HG02840 (cell line): ENCODE results near the gene MACROH2A2.
A peak's percentile ranks its signal among the peaks of the same experiment; 100 is the strongest.

ENCODE experiments used
- ATAC-seq: cut with Tn5 transposase; IDR thresholded peaks from one replicate; pipeline ENCODE4 v1.9.1; 2021; ENCODE audit warnings: mild to moderate bottlenecking, moderate library complexity, moderate number of reproducible peaks; ENCODE audit not compliant: unreplicated experiment, low FRiP score

Gene MACROH2A2

GRCh38 chr10:70125918-70126552, 73.4 kb downstream of the MACROH2A2 start:
- ATAC-seq: no peak

GRCh38 chr10:70126700-70127395, 74.2 kb downstream of the MACROH2A2 start:
- no peak for ATAC-seq

- no peak for ATAC-seq
Measured at GRCh38 chr10:70130878-70131559, 78.4 kb downstream of the MACROH2A2 start.

DNA sequence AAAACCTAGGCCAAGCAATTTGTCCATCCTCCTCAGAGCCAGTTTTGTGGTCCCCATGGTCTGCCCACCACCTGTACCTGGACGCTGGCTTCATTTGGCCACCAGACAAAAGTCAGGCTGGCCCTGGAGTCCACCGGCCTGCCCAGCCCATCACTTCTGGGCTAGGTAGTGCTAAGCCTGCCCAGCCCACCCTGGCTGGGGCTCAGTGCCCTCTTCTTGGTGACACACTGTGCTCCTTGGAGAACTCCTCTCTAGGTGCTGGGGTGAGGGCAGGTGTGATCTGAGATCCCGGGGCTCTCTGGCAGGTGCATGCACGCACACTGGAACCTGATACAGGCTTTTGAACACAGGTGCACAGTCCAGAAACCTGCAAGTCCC, 78.9 kb downstream of the MACROH2A2 start:
- ATAC-seq: no peak

DNA sequence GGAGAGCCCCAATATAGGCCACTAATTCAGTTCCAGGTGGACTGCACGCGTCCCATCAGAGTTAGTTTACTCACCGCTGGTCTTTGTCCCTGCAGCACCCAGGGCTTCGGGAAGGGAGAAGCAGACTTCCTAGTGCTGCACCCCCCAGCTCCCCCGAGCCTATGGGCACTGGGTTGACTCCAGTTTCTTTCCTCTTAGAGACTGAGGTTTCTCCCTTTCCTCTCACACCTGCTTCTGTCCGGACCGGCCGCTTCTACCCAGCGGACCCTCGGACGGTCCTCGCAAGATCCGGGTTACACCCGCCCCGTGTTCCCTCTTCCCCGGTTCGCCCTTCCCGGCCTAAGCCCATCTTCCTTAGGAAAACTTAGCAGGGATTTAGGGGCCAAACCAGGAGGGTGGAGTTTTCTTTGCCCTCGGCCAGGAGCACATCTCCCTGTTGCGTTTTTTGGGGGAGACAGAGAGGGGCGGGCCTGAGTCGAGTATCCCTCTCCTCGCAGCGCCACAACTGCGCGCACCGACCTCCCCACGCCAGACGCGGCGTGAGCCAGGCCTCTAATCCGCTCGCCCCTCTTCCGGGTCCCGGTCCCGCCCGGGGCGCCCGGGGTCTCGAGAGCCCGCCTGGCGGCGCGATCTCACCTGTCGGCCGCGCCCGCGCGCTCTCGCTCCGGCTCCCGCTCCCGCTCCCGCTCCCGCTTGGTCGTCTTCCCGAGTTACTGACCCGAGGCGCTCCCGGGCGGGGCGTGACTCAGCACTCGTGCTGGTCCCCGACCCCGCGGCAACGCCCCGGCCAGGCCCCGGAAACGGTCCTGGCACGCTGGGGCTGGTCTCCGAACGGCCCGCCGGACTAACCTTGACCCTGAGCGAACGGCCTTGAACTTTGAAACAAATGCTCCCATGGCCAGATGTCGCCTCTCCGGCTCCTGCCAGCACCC, 79.7 kb downstream of the MACROH2A2 start, which contains the start of gene AIFM2:
TSS of gene AIFM2 (minus strand) at position 728 of the 932 bp plus-strand sequence. CDS start 8,741 bp downstream, outside the sequence.
- peak; percentile 65 for ATAC-seq

DNA sequence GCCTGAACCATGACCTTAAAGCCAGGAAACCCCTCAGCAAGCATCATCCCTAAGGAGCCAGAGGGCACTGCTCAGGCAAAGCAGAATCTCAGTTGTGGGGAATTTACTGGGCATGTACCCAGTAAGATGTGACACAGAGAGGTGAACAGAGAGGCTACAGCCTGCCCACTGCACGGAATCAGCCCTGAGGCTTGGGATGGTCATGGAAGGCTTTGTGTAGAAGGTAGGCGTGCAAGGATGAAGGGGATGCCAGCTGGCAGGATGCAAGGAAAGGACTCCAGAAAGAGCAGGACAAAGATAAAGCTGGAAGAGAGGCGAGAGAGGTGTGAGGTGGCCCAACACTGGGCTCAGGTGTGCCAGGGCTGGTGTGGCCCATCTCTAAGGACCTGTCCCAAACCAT, 82.4 kb downstream of the MACROH2A2 start:
- ATAC-seq: no peak

- ATAC-seq: no peak
Measured at GRCh38 chr10:70135684-70136083, 83.0 kb downstream of the MACROH2A2 start.

GRCh38 chr10:70137135-70137534, 84.5 kb downstream of the MACROH2A2 start:
- no peak for ATAC-seq

- no peak for ATAC-seq
Measured at GRCh38 chr10:70137927-70138883, 85.6 kb downstream of the MACROH2A2 start.

DNA sequence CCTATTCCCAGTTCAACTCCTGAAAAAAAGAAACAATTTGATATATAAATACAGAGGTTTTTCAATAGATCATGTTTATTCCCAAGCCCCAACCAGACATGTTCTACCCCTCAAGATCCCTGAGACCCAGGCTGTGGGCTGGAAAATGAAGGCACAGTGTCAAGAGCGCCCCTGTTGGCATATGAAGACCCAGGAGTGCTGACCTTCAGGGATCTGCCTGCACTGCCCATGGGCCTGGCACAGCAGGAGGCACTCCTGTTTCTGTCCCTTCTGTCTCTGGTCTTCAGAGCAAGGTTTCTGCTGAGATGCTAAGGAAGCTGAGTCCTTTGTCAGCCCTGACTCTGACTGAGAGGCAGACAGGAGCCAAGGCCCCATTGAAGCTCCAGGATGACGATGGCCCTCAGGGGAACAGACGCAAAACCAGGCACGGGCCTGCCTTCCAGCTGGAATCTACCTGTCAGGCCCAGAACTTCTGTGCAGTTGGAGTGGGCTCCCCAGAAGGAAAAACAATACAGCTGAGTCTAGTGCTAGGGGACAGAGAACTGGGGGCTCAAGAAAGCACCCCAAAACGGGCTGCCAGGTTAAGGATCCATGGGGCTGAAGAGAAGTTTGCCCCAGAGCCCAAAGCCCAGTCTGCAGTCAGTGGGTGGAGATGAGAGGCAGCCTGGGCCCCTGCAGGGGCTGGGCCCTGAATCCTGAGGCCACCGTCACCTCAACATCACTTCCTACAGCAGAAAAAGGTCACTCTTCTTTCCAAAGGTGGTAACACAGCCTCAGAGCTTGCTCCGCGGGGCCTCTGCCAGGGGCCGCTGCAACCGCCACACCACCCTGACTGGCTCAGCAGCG, 86.7 kb downstream of the MACROH2A2 start:
- ATAC-seq: no peak

GRCh38 chr10:70139997-70140250, 87.3 kb downstream of the MACROH2A2 start:
- no peak for ATAC-seq

GRCh38 chr10:70140297-70140696, 87.7 kb downstream of the MACROH2A2 start:
- no peak for ATAC-seq

DNA sequence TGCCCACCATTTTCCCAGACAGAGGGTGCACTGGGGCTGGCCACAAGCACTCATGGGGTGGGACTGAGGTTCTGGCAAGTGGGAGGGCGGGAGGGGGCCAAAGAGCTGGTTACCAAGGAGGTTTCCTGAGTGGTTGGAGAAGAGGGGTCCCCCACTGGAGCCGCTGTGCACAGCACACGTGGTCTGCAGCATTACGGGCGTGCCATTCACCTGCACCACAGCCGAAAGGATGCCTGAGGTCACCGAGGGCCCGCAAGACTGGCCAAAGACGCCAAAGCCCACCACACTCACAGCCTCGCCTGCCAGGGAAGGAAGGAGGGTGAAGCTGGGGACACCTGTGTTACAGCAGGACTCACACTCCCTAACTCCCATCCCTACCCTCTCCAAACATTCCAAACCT, 89.9 kb downstream of the MACROH2A2 start:
- ATAC-seq: no peak

- no peak for ATAC-seq
Measured at GRCh38 chr10:70144372-70145110, 91.9 kb downstream of the MACROH2A2 start.

DNA sequence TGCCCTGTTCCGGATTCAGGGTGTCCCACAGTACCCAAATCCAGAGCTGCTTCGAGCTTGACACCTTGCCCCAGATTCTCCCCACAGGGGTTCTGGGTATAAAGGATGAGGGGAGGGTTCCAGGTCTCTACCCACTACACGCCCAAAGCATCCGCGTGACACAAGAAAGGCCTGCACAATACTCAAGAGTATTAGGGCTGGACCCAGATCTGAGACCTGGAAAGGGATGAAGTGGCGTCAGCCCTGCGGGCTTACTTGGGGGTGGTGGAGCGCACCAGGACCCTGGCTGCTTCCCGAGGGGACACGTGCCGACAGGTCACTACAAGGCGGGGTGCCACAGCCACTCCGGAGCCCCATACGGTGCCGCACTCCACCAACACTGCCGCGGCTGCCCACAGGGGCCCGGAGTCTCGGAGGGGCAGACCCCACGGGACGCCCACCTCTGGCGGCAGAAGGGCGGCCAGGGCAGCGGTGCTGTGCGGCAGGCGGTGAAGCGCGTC, 92.6 kb downstream of the MACROH2A2 start:
- peak; percentile 3 for ATAC-seq

DNA sequence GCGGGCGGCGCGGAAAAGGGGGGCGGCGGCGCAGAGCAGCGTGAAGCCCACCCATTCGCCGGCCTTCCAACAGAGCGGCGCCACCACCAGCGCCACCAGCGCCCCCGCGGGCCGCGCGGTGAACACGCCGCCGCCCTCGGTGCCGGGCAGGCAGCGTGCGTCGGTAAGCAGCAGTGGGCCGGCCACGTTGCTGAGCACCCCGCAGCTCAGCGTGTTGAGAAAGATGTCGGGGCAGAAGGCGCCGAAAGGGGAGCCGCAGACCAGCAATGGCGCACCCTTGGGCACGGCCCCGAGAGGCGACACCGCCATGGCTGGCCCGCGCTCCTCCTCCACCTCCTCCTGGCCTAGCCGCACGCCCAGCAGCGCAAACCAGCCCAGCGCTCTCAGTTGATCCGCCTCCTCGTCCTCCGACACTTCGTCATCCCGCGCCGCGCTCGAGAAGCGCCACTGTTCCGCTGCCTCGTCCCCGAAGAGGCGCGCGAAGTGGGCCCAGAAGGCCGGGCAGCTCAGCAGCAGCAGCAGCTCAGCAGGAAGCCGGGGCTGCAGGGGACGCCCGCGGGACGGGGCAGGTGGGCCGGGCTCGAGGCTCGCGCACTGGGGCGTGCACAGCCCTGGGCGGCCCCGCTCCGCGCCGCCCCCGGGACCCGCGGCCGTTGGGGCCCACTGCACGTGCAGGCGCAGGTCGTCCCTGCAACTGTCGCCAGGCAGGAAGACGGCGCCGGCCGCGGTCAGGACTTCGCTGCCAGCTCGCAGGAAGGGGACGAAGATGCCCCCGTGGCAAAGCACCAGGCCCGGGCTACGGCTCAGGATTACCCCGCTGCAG, 93.2 kb downstream of the MACROH2A2 start:
- peak; percentile 49 for ATAC-seq
